ENCODE data around the gene ACER2. TPM values are rescaled to one million over a fixed set of nuclear protein-coding genes. Genes with fewer than 3 reads are reported as not detected.
"Not testable (repeated sequence)": the region's sequence is repeated elsewhere in the genome, so short reads cannot be mapped to it uniquely, and the experiment has no call there.

ACER2 gene
- total RNA-seq, 1 experiment from 2014 or later = 8.8 TPM

DNA sequence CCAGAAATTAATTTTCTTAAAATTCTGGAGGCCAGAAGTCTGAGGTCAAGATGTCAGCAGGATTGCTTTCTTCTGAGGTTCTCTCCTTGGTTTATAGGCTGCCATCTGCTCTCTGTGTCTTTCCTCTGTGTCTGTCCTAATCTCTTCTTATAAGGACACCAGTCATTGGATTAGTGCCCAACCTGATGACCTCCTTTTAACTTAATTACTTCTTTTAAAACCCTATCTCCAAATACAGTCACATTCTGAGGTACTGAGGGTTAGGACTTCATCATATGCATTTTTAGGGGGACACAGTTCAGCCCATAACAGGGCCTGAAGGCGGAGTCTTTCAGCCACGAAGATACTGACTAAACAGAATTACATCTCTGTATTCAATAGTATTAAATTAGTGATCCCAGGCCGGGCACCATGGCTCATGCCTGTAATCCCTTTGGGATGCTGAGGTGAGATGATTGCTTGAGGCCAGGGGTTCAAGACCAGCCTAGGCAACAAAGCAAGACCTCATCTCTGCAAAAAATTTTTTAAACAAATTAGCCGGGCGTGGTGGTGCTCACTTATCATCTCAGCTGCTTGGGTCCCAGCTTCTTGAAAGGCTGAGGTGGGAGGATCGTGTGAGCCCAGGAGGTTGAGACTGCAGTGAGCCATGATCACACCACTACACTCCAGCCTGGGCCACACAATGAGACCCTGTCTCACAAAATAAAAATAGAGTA, 22.9 kb upstream of the ACER2 start (continued):
- TF ChIP-seq CBFB (CRISPR knock-in tag; IDR thresholded peaks at IDR 0.05; ENCODE audit: low read depth) (no peak), PRRX2 (CRISPR knock-in tag; IDR thresholded peaks at IDR 0.05) (no peak)

GRCh38 chr9:19386502-19387044, 22.2 kb upstream of the ACER2 start:
- Mint-ChIP-seq H3K4me3 (no peak overlapping the region), H3K4me1 (no peaks in the 10 kb centered on the region), H3K27me3 (ENCODE audit: low read depth) (no peaks in the 10 kb centered on the region; the same call in 1 of the 2 replicates), H3K27ac (no peak overlapping the region), H3K36me3 (no peaks in the 10 kb centered on the region), H3K9me3 (peaks cover 6% of the 10 kb centered on the region; the same call in 1 of the 2 replicates)
- CTCF ChIA-PET = no interaction called here
- DNase-seq (ENCODE audit: low spot score) (no peak), ATAC-seq (no peak)
- no peak for TF ChIP-seq ATF6 (CRISPR knock-in tag; IDR thresholded peaks at IDR 0.05)
- TF ChIP-seq IRF2 (CRISPR knock-in tag; IDR thresholded peaks at IDR 0.05; ENCODE audit: borderline replicate concordance, low read depth) = no peak
- TF ChIP-seq, protein P1, sequence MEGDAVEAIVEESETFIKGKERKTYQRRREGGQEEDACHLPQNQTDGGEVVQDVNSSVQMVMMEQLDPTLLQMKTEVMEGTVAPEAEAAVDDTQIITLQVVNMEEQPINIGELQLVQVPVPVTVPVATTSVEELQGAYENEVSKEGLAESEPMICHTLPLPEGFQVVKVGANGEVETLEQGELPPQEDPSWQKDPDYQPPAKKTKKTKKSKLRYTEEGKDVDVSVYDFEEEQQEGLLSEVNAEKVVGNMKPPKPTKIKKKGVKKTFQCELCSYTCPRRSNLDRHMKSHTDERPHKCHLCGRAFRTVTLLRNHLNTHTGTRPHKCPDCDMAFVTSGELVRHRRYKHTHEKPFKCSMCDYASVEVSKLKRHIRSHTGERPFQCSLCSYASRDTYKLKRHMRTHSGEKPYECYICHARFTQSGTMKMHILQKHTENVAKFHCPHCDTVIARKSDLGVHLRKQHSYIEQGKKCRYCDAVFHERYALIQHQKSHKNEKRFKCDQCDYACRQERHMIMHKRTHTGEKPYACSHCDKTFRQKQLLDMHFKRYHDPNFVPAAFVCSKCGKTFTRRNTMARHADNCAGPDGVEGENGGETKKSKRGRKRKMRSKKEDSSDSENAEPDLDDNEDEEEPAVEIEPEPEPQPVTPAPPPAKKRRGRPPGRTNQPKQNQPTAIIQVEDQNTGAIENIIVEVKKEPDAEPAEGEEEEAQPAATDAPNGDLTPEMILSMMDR (IDR thresholded peaks at IDR 0.05) = no peak
- TF ChIP-seq ZMAT4 (CRISPR knock-in tag; IDR thresholded peaks at IDR 0.05) = no peak
- no peak for TF ChIP-seq EMX1 (CRISPR knock-in tag; IDR thresholded peaks at IDR 0.05)
- POLR2A ChIA-PET = no interaction called here

DNA sequence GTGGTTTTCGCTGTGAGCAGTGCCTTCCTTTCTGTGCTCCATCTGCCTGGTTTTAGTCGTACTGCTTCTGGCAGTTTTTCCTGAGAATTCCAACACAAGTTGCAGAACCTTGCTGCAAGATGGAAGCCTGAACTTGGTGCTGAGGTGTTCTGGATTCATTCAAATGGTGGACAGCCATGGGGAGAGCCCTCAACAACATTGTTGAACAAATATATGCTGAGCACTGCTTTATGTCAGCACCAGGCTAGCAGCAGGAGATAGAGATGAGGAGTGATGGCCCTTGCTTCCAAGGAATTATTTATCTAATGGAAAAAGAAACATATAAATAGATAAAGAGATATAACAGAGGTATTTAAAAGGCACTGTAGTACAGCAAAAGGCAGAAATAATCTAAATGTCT, 21.5 kb upstream of the ACER2 start:
- ATAC-seq = no peak
- CTCF ChIA-PET = no interaction called here
- DNase-seq (ENCODE audit: low spot score) = no peak
- no peaks in the 10 kb centered on the region; the same call in 1 of the 2 replicates for H3K27me3 Mint-ChIP-seq (ENCODE audit: low read depth)
- H3K9me3 Mint-ChIP-seq = peaks cover 6% of the 10 kb centered on the region; the same call in 1 of the 2 replicates
- H3K4me1 Mint-ChIP-seq = no peaks in the 10 kb centered on the region
- TF ChIP-seq E2F1 (CRISPR knock-in tag; IDR thresholded peaks at IDR 0.05) = no peak
- TF ChIP-seq, protein P2, sequence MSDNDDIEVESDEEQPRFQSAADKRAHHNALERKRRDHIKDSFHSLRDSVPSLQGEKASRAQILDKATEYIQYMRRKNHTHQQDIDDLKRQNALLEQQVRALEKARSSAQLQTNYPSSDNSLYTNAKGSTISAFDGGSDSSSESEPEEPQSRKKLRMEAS (CRISPR knock-in tag; IDR thresholded peaks at IDR 0.05) = no peak
- TF ChIP-seq MYBL2 (CRISPR knock-in tag; IDR thresholded peaks at IDR 0.05) = no peak
- POLR2A ChIA-PET = no interaction called here
- H3K4me3 Mint-ChIP-seq = no peak overlapping the region
- no peaks in the 10 kb centered on the region for H3K36me3 Mint-ChIP-seq
- no peak overlapping the region for H3K27ac Mint-ChIP-seq

GRCh38 chr9:19389539-19389938, 19.3 kb upstream of the ACER2 start:
- H3K27ac Mint-ChIP-seq; H3K4me1 Mint-ChIP-seq; H3K4me3 Mint-ChIP-seq; DNase-seq (ENCODE audit: low spot score); POLR2A ChIA-PET; H3K27me3 Mint-ChIP-seq (ENCODE audit: low read depth); H3K36me3 Mint-ChIP-seq; CTCF ChIA-PET; H3K9me3 Mint-ChIP-seq; ATAC-seq: not testable (repeated sequence)

DNA sequence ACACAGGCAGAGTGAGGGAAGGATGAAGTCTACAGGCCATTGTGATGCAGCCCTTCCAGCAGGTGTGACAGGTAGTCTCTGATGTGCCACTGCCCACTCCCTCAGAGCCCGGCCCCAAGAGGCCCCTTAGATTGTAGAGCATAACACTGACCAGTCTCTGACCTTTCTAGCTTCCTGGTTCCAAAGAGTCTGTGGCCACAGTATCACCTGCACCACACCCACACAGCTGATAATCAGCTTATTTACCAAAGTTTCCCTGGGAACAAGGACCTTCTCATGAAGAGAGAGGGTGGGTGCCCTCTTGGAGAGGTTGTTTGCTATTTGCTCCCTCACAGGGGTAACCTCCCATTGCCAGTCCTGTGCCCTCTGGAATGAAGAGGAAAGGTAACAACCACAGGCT, 11.0 kb upstream of the ACER2 start:
- no peak overlapping the region for H3K4me3 Mint-ChIP-seq
- H3K27me3 Mint-ChIP-seq (ENCODE audit: low read depth) = no peaks in the 10 kb centered on the region; the same call in 1 of the 2 replicates
- peaks cover 6% of the 10 kb centered on the region for H3K36me3 Mint-ChIP-seq
- H3K27ac Mint-ChIP-seq = no peak overlapping the region
- ATAC-seq = no peak
- H3K9me3 Mint-ChIP-seq = peaks cover 15% of the 10 kb centered on the region
- TF ChIP-seq, protein P3, sequence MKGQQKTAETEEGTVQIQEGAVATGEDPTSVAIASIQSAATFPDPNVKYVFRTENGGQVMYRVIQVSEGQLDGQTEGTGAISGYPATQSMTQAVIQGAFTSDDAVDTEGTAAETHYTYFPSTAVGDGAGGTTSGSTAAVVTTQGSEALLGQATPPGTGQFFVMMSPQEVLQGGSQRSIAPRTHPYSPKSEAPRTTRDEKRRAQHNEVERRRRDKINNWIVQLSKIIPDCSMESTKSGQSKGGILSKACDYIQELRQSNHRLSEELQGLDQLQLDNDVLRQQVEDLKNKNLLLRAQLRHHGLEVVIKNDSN (CRISPR knock-in tag; IDR thresholded peaks at IDR 0.05) = no peak
- TF ChIP-seq SMAD4 (CRISPR knock-in tag; IDR thresholded peaks at IDR 0.05) = no peak
- POLR2A ChIA-PET = interaction anchor here (1.0 kb wide), 1 partner anchor 18 kb away, joined by 3 read pairs; the partner anchor contains the start of gene RPS6
- no peak for DNase-seq (ENCODE audit: low spot score)
- H3K4me1 Mint-ChIP-seq = no peaks in the 10 kb centered on the region
- CTCF ChIA-PET = interaction anchor here (4.2 kb wide), 1 partner anchor 67 kb away, joined by 15 read pairs; no protein-coding TSS in a partner anchor

DNA sequence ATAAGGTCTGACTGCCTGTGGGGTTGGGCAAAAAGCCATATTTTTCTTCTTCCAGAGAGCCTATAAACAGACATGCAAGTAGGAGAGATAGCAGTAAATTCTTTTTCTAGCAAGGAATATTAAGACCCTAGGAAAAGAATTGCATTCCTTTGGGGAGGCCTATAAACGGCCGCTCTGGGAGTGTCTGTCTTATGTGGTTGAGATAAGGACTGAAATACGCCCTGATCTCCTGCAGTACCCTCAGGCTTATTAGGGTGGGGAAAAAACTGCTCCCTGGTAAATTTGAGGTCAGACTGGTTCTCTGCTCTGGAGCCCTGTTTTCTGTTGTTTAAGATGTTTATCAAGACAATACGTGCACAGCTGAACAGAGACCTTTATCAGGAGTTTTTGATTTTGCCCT, 5.6 kb upstream of the ACER2 start:
- CTCF ChIA-PET; POLR2A ChIA-PET; DNase-seq (ENCODE audit: low spot score); H3K4me3 Mint-ChIP-seq; ATAC-seq; H3K27ac Mint-ChIP-seq; H3K4me1 Mint-ChIP-seq: not testable (repeated sequence)
- Mint-ChIP-seq H3K27me3 (ENCODE audit: low read depth) (peaks cover 14% of the 10 kb centered on the region), H3K36me3 (peaks cover 17% of the 10 kb centered on the region), H3K9me3 (peaks cover 31% of the 10 kb centered on the region)
